ENCODE data around the gene BORCS6. TPM values are rescaled to one million over a fixed set of nuclear protein-coding genes. Genes with fewer than 3 reads are reported as not detected.

The BORCS6 gene
- total RNA-seq (2014; rRNA removed; shearing (Covaris generic)) (3.9 and 7.1 TPM in 2 replicates), polyA plus RNA-seq (2016; fragmentation: Nextera tagmentation; extraction: Ambion mirVana) (1.8 and 2.1 TPM in 2 replicates)
- long read RNA-seq, transcript BORCS6-201 (1 exons, 2,575 nt), result major isoform, 11 of 11 reads
- long read RNA-seq, partial matches to known transcripts, result 0 of 11 reads
- long read RNA-seq, other reads (novel, unspliced or antisense), result 0 of 11 reads

- H3K79me2 ChIP-seq (replicated peaks; ENCODE audit: insufficient read depth), result no peaks in the 10 kb centered on the region
- no peaks in the 10 kb centered on the region for H3K36me3 ChIP-seq (ENCODE audit: insufficient read depth)
- ATAC-seq (peak; percentile 52), DNase-seq (ENCODE audit: low spot score) (peak; percentile 99)
- peaks cover 9% of the 10 kb centered on the region for H3K4me1 ChIP-seq (ENCODE audit: insufficient read depth)
- Mint-ChIP-seq H3K36me3 (ENCODE audit: low read depth) (no peaks in the 10 kb centered on the region; the same call in 2 of the 3 replicates), H3K27me3 (ENCODE audit: insufficient read depth, low read depth, poor library complexity) (peaks cover 12% of the 10 kb centered on the region), H3K4me3 (no peak within 1 kb of the TSS; the same call in 2 of the 3 replicates), H3K9me3 (no peaks in the 10 kb centered on the region), H3K4me1 (peaks cover 7% of the 10 kb centered on the region), H3K27ac (peak within 1 kb of the TSS; percentile 23; the same call in 1 of the 2 replicates)
- no peaks in the 10 kb centered on the region for H4K20me1 ChIP-seq (replicated peaks; ENCODE audit: insufficient read depth)
- H3K4me3 ChIP-seq, result peak within 1 kb of the TSS; percentile 100
- peak within 1 kb of the TSS; percentile 67; the same call in 1 of the 2 replicates for H2AFZ ChIP-seq
- H3F3A ChIP-seq (replicated peaks; ENCODE audit: low read depth), result peaks cover 15% of the 10 kb centered on the region
- no peak within 1 kb of the TSS for H3K27ac ChIP-seq (ENCODE audit: low read depth)
- H3K4me2 ChIP-seq, result peak within 1 kb of the TSS; percentile 78
- H3K27me3 ChIP-seq (ENCODE audit: insufficient read depth), result peaks cover 13% of the 10 kb centered on the region
- TF ChIP-seq, protein P1, sequence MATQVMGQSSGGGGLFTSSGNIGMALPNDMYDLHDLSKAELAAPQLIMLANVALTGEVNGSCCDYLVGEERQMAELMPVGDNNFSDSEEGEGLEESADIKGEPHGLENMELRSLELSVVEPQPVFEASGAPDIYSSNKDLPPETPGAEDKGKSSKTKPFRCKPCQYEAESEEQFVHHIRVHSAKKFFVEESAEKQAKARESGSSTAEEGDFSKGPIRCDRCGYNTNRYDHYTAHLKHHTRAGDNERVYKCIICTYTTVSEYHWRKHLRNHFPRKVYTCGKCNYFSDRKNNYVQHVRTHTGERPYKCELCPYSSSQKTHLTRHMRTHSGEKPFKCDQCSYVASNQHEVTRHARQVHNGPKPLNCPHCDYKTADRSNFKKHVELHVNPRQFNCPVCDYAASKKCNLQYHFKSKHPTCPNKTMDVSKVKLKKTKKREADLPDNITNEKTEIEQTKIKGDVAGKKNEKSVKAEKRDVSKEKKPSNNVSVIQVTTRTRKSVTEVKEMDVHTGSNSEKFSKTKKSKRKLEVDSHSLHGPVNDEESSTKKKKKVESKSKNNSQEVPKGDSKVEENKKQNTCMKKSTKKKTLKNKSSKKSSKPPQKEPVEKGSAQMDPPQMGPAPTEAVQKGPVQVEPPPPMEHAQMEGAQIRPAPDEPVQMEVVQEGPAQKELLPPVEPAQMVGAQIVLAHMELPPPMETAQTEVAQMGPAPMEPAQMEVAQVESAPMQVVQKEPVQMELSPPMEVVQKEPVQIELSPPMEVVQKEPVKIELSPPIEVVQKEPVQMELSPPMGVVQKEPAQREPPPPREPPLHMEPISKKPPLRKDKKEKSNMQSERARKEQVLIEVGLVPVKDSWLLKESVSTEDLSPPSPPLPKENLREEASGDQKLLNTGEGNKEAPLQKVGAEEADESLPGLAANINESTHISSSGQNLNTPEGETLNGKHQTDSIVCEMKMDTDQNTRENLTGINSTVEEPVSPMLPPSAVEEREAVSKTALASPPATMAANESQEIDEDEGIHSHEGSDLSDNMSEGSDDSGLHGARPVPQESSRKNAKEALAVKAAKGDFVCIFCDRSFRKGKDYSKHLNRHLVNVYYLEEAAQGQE (IDR thresholded peaks at IDR 0.05; ENCODE audit: unreplicated experiment), result no peak
- 0 out of 2 replicates have a peak, but pooled peaks have one; percentile 49 for TF ChIP-seq CREB1 (CRISPR knock-in tag; IDR thresholded peaks at IDR 0.05; ENCODE audit: low read depth)
- no peak for TF ChIP-seq EZH2 (IDR thresholded peaks at IDR 0.05; ENCODE audit: low read depth, unreplicated experiment)
- peak; percentile 72 for TF ChIP-seq POLR2AphosphoS5 (IDR thresholded peaks at IDR 0.05; ENCODE audit: low read depth)
- TF ChIP-seq STAT1 (IDR thresholded peaks at IDR 0.05; ENCODE audit: unreplicated experiment), result no peak
- H3K9me2 ChIP-seq (ENCODE audit: insufficient read depth), result no peaks in the 10 kb centered on the region
These were observed at the start of gene BORCS6 for GRCh38 chr17:8189711-8190477. BORCS6 (minus strand) TSS chr17:8190180; CDS start chr17:8190140, 40 bp downstream.

DNA sequence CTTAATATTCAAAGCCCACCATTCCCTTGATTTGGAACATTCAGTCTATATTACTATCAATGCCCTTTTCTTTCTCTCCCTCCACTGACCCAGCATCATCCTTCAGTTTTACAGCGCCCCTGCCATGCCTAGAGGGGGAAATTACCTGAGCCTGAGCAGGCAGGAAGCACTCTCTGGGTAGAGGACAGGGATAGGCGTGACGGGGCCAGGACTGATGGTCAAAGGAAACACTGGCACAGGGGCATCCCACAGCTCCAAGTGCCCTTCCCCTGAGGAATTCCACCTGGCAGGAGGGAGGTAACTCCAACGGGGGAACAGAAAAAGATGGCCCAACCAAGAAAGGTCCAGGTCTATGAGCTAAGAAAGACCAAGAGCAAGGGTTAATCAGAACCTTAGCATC, 47.9 kb upstream of the BORCS6 start:
- Mint-ChIP-seq H3K36me3 (ENCODE audit: low read depth) (peaks cover 54% of the 10 kb centered on the region), H3K4me1 (no peaks in the 10 kb centered on the region)
- no peak for DNase-seq (ENCODE audit: low spot score)
- TF ChIP-seq, protein P2, sequence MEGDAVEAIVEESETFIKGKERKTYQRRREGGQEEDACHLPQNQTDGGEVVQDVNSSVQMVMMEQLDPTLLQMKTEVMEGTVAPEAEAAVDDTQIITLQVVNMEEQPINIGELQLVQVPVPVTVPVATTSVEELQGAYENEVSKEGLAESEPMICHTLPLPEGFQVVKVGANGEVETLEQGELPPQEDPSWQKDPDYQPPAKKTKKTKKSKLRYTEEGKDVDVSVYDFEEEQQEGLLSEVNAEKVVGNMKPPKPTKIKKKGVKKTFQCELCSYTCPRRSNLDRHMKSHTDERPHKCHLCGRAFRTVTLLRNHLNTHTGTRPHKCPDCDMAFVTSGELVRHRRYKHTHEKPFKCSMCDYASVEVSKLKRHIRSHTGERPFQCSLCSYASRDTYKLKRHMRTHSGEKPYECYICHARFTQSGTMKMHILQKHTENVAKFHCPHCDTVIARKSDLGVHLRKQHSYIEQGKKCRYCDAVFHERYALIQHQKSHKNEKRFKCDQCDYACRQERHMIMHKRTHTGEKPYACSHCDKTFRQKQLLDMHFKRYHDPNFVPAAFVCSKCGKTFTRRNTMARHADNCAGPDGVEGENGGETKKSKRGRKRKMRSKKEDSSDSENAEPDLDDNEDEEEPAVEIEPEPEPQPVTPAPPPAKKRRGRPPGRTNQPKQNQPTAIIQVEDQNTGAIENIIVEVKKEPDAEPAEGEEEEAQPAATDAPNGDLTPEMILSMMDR (conservative IDR thresholded peaks at IDR 0.05; ENCODE audit: low read depth in 2 of 2), result no peak
- TF ChIP-seq POLR2AphosphoS5 (IDR thresholded peaks at IDR 0.05; ENCODE audit: low read depth) (no peak), JUNB (IDR thresholded peaks at IDR 0.05; ENCODE audit: unreplicated experiment) (no peak), CREB1 (CRISPR knock-in tag; IDR thresholded peaks at IDR 0.05; ENCODE audit: low read depth) (no peak), NANOG (IDR thresholded peaks at IDR 0.05; ENCODE audit: borderline replicate concordance) (no peak), STAT1 (IDR thresholded peaks at IDR 0.05; ENCODE audit: unreplicated experiment) (no peak)
- TF ChIP-seq, protein P1 (IDR thresholded peaks at IDR 0.05; ENCODE audit: unreplicated experiment), result no peak

More for the DNA sequence above, 47.9 kb upstream of the BORCS6 start:
- Histone ChIP-seq H3K36me3 (ENCODE audit: insufficient read depth) (peaks cover 23% of the 10 kb centered on the region), H3K27ac (ENCODE audit: low read depth) (no peak overlapping the region), H3F3A (replicated peaks; ENCODE audit: low read depth) (no peaks in the 10 kb centered on the region), H3K9me2 (ENCODE audit: insufficient read depth) (no peaks in the 10 kb centered on the region), H4K20me1 (replicated peaks; ENCODE audit: insufficient read depth) (peaks cover 4% of the 10 kb centered on the region), H3K4me3 (no peak overlapping the region), H3K4me1 (ENCODE audit: insufficient read depth) (no peaks in the 10 kb centered on the region), H3K27me3 (ENCODE audit: insufficient read depth) (no peaks in the 10 kb centered on the region), H3K4me2 (no peak overlapping the region), H3K79me2 (replicated peaks; ENCODE audit: insufficient read depth) (peaks cover 11% of the 10 kb centered on the region), H2AFZ (no peak overlapping the region)
- no peak for ATAC-seq
- H3K27me3 Mint-ChIP-seq (ENCODE audit: insufficient read depth, low read depth, poor library complexity), result peaks cover 4% of the 10 kb centered on the region
- no peak overlapping the region for H3K4me3 Mint-ChIP-seq
- H3K27ac Mint-ChIP-seq, result no peak overlapping the region
- H3K9me3 Mint-ChIP-seq, result no peaks in the 10 kb centered on the region

All from GM23338 (cell line).